ENCODE measurements around the gene TBX22.
"Not testable (repeated sequence)": the region's sequence is repeated elsewhere in the genome, so short reads cannot be mapped to it uniquely, and the experiment has no call there.

TBX22 gene

GRCh38 chrX:80014141-80014940 is at the start of gene TBX22:
TSS of gene TBX22 (plus strand) at chrX:80014753. CDS start at chrX:80022270, 7,517 bp downstream.
- no peak for DNase-seq

GRCh38 chrX:79975605-79976004 is 38.9 kb upstream of the TBX22 start:
- no peak for DNase-seq

DNA sequence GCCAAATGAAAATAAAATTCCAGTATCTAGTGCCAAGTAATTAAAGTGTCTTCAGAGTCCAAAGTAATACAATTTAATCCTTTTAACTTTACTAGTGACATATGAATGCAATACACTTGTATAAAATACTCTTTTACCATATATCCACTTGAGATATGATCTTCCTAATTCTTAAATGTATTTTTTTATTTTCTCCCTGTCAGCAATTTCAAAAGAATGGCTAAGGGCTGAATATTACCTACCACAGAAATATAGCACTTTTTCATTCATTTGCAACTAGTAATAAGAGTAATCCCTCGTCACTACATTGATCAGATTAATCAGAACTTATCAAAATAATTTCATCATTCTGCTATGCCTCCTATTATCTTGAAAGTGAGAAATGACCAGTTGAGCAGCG is 10.1 kb upstream of the TBX22 start:
- DNase-seq, result no peak

DNA sequence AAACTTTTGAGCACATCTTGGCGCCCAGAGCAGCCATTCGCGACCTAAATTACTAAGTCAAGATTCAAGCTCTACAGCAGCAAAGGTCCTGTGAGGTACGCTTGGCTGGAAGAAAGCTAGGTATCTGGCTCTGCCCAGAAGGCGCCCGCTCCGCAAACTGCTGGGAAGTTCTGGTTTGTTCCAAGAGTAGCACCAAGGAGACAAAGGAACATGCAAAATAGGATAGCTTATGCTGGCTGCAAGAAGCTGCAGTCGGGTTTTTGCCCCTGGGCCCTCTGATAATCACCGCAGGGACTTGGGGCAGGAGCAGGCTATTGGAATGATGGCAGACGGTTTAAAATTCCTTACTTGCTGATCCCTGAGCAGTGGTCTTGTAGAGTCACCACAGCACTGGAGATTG is 3.0 kb upstream of the TBX22 start:
- no peak for DNase-seq

DNA sequence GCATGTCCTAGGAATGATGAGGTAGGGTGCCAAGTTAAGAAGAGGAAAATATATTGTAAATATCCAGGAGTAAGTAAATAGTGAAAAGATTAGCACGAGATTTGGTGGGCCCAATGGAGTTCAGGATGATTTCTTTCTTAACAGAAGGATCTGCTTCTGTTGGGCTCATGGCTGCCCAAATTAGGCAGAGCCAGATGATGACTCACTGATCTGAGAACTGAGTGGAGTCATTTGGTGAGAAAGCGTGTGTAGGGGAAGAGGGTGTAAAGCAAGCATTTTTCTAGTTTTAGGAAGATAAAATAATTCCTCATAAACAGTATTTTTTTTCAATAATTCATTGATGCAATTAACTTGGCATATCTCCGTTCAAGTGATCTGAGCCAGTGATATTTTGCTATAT is 1.6 kb downstream of the TBX22 start:
- DNase-seq, result no peak

DNA sequence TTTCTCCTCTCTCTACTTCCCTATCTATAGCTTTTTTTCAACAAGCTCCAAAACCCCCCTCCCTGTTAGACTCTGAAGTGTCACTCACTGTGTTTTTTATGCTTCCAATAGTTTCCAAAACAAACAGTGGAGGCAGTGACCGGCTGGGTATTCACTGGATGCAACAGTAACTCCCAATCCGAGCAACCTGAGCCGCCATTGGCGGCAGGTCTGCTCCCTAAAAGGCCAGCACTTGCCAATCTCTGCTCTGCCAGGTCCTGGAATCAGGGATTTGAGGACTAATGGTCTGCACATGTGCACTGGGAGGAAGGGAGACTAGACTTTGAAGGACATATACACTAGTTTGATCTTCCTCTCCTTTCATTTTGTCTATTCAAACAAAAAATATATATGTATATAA is 7.1 kb downstream of the TBX22 start:
- DNase-seq, result no peak

GRCh38 chrX:80022363-80023031 is 7.9 kb downstream of the TBX22 start:
- DNase-seq, result no peak

GRCh38 chrX:80026116-80026515 is 11.6 kb downstream of the TBX22 start:
- no peak for DNase-seq

GRCh38 chrX:80066156-80066555 is 51.6 kb downstream of the TBX22 start:
- DNase-seq, result not testable (repeated sequence)

DNA sequence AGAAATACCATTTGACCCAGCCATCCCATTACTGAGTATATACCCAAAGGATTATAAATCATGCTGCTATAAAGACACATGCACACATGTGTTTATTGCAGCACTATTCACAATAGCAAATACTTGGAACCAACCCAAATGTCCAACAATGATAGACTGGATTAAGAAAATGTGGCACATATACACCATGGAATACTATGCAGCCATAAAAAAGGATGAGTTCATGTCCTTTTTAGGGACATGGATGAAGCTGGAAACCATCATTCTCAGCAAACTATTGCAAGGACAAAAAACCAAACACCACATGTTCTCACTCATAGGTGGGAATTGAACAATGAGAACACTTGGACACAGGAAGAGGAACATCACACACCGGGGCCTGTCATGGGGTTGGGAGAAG is 61.1 kb downstream of the TBX22 start:
- DNase-seq, result not testable (repeated sequence)

Measured in activated T-cell treated with anti-CD3 and anti-CD28 coated beads for 4 hours (primary cell).